ENCODE results near the gene SNX10. TPM values are rescaled to one million over a fixed set of nuclear protein-coding genes. Genes with fewer than 3 reads are reported as not detected.

SNX10 gene
- total and polyA plus RNA-seq, 2 of the 4 experiments (the other 2 are of a cell fraction): not detected

GRCh38 chr7:26365901-26366275 lies 74.2 kb downstream of the SNX10 start:
- no peak for ATAC-seq (ENCODE audit: low read depth)
- no peak overlapping the region for H3K14ac ChIP-seq (replicated peaks; ENCODE audit: low read depth, low read length)
- TF ChIP-seq USF2 (IDR thresholded peaks at IDR 0.05; ENCODE audit: low read depth, low read length) (no peak), NFE2L2 (IDR thresholded peaks at IDR 0.05; ENCODE audit: low read depth, low read length) (no peak), FOS (IDR thresholded peaks at IDR 0.05; ENCODE audit: low read depth, low read length) (no peak), MXI1 (IDR thresholded peaks at IDR 0.05; ENCODE audit: borderline replicate concordance, low read depth, low read length) (no peak), MAZ (IDR thresholded peaks at IDR 0.05; ENCODE audit: borderline replicate concordance, low read depth, low read length) (no peak), CTCF (conservative IDR thresholded peaks at IDR 0.05; ENCODE audit: low read depth, low read length) (no peak), BHLHE40 (IDR thresholded peaks at IDR 0.05; ENCODE audit: low read depth, low read length) (no peak)
- H2BK15ac ChIP-seq (ENCODE audit: low read depth, low read length): no peak overlapping the region
- H2AK9ac ChIP-seq (replicated peaks; ENCODE audit: low read depth, low read length, poor library complexity): no peak overlapping the region
- H3K23ac ChIP-seq (ENCODE audit: low read depth, low read length): no peak overlapping the region
- no peak overlapping the region for H4K91ac ChIP-seq (ENCODE audit: insufficient read depth, low read depth, low read length)
- no peak overlapping the region for H2AFZ ChIP-seq (replicated peaks; ENCODE audit: low read length, poor library complexity)
- no peak overlapping the region for H3K9ac ChIP-seq (ENCODE audit: low read depth, low read length)
- ChIA-PET CTCF (interaction anchor here (0.7 to 3.3 kb wide), 13 partner anchors 9 to 795 kb away, joined by 3 to 26 read pairs (median 5); partner anchors contain the start of gene HOXA5), POLR2A (ENCODE audit: unreplicated experiment) (no interaction called here)
- intact Hi-C loops (cut with micrococcal nuclease) (loop anchor here (1.0 to 5.0 kb wide), 4 partner anchors 169 to 512 kb away; no protein-coding TSS in a partner anchor), dilution Hi-C loops (cut with HindIII; ENCODE audit: low sequenced_read_pairs, unreplicated experiment) (no loop called here), in situ Hi-C loops (cut with MboI; ENCODE audit: low sequenced_read_pairs) (loop anchor here (5.0 to 10.0 kb wide), 4 partner anchors 271 to 791 kb away; partner anchors contain the start of gene HOXA7)
- no peak overlapping the region for H3K4me3 ChIP-seq (ENCODE audit: insufficient read depth, low read depth, low read length)
- no peak overlapping the region for H3K4me2 ChIP-seq (ENCODE audit: low read depth, low read length)
- no peaks in the 10 kb centered on the region for H3K9me1 ChIP-seq (ENCODE audit: insufficient read depth, low read length)
- H3K36me3 ChIP-seq (ENCODE audit: control insufficient read depth, insufficient read depth, low read length): no peaks in the 10 kb centered on the region
- H3K9me3 ChIP-seq (ENCODE audit: control insufficient read depth, insufficient read depth, low read length): no peaks in the 10 kb centered on the region
- BruUV-seq (replicated peaks): no TSS peak
- peaks cover 17% of the 10 kb centered on the region for H3K27me3 ChIP-seq (ENCODE audit: control insufficient read depth, insufficient read depth, low read length)
- H4K5ac ChIP-seq (ENCODE audit: low read depth, low read length): no peak overlapping the region
- DNase-seq: no peak
- no peak overlapping the region for H3K18ac ChIP-seq (ENCODE audit: low read depth, low read length)
- no peaks in the 10 kb centered on the region for H3K4me1 ChIP-seq (ENCODE audit: control insufficient read depth, insufficient read depth, low read length)
- no peak overlapping the region for H2AK5ac ChIP-seq (ENCODE audit: low read depth, low read length)
- no peaks in the 10 kb centered on the region for H4K20me1 ChIP-seq (ENCODE audit: insufficient read depth, low read length)
- no peaks in the 10 kb centered on the region for H3K79me1 ChIP-seq (ENCODE audit: low read depth in 1 of 2, low read length in 2 of 2)
- H3K27ac ChIP-seq (ENCODE audit: insufficient read depth, low read length): no peak overlapping the region
- no peak overlapping the region for H2BK20ac ChIP-seq (ENCODE audit: low read depth, low read length)
- H2BK5ac ChIP-seq (ENCODE audit: low read depth, low read length, poor library complexity, severe bottlenecking): no peak overlapping the region
- H3K4ac ChIP-seq (ENCODE audit: low read depth, low read length): no peak overlapping the region
- no peak overlapping the region for H2BK120ac ChIP-seq (ENCODE audit: low read depth, low read length)
- no peak overlapping the region for H3K56ac ChIP-seq (ENCODE audit: extremely low read depth, insufficient read depth, low read length)
- no peak overlapping the region for H4K8ac ChIP-seq (ENCODE audit: low read depth in 2 of 2, low read length in 2 of 2)

All from IMR-90 (cell line).